GM21381 (cell line): ENCODE data around the gene PRUNE2.
"Not testable (repeated sequence)": the region's sequence is repeated elsewhere in the genome, so short reads cannot be mapped to it uniquely, and the experiment has no call there.

Source experiments
- ATAC-seq: cut with Tn5 transposase; IDR thresholded peaks from one replicate; pipeline ENCODE4 v1.9.1; 2021; ENCODE audit warnings: mild to moderate bottlenecking, moderate library complexity; ENCODE audit not compliant: unreplicated experiment

Gene PRUNE2, protein sequence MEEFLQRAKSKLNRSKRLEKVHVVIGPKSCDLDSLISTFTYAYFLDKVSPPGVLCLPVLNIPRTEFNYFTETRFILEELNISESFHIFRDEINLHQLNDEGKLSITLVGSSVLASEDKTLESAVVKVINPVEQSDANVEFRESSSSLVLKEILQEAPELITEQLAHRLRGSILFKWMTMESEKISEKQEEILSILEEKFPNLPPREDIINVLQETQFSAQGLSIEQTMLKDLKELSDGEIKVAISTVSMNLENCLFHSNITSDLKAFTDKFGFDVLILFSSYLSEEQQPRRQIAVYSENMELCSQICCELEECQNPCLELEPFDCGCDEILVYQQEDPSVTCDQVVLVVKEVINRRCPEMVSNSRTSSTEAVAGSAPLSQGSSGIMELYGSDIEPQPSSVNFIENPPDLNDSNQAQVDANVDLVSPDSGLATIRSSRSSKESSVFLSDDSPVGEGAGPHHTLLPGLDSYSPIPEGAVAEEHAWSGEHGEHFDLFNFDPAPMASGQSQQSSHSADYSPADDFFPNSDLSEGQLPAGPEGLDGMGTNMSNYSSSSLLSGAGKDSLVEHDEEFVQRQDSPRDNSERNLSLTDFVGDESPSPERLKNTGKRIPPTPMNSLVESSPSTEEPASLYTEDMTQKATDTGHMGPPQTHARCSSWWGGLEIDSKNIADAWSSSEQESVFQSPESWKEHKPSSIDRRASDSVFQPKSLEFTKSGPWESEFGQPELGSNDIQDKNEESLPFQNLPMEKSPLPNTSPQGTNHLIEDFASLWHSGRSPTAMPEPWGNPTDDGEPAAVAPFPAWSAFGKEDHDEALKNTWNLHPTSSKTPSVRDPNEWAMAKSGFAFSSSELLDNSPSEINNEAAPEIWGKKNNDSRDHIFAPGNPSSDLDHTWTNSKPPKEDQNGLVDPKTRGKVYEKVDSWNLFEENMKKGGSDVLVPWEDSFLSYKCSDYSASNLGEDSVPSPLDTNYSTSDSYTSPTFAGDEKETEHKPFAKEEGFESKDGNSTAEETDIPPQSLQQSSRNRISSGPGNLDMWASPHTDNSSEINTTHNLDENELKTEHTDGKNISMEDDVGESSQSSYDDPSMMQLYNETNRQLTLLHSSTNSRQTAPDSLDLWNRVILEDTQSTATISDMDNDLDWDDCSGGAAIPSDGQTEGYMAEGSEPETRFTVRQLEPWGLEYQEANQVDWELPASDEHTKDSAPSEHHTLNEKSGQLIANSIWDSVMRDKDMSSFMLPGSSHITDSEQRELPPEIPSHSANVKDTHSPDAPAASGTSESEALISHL (N-terminal part only)

DNA sequence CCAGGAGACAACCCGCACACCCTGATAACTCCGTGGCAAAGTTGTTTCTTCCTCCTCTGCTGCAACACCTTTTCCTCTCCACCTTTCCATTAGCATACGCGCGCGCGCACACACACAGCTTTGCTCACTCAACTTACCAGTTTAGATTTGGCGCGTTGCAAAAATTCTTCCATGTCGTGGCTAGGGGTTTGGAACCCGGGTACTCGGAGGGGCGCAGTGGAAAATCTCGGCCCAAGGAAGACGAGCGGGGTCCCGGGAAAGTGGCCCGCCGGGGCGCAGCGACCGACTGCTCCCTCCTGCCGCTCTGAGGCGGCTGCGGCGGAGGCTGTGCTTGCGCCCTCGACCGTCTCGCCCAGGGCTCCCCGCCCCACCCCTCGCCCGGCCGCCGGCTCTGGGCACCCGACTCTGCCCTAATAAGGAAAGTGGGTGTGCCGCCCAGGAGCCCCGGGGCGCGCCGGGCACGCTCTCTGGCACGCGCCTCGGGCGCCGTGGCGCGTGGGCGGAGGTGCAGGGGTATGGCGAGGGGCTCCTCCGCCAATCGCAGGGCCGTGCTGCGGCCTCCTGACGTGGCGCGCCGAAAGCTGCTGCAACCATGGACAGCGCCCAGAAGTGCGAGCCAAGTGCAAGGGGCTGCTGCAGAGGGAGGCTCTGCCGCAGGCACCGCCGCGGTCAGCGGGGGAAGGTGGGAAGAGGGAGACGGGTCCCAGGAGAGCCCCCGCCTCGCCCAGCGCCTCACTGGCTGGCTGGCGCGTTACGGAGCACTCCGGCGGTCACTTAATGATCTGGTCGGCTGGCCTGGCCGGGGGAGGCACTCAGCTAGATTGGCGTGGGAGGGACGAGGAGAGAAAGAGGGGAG lies at the start of gene PRUNE2:
PRUNE2 (minus strand) TSS at position 324 of the 856 bp plus-strand sequence; CDS start at position 173, 151 bp downstream.
- ATAC-seq = no peak

DNA sequence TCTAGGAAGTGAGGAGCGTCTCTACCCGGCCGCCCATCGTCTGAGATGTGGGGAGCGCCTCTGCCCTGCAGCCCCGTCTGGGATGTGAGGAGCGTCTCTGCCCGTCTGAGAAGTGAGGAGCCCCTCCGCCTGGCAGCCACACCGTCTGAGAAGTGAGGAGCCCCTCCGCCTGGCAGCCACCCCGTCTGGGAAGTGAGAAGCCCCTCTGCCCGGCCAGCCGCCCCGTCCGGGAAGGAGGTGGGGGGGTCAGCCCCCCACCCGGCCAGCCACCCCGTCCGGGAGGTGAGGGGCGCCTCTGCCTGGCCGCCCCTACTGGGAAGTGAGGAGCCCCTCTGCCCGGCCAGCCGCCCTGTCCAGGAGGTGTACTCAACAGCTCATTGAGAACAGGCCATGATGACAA lies 49.5 kb upstream of the PRUNE2 start:
- ATAC-seq = not testable (repeated sequence)

DNA sequence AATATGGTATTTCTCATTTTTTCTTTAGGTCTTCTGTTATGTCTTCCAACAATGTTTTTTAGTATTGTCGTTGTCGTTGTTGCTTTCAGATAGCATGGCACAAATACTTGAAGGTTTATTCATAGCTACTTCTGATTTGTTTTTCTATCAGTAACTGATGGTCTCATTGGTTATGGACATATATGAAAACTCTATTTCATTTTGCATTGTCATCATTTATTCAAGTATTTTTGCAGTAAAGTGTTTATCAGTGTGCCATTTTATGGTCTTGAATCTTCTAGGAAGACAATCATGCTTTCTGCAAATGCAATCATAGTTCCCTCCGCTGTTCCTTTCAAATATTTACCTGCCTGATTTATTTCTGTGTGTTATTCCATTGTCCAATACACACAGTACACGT lies 44.0 kb upstream of the PRUNE2 start:
- no peak for ATAC-seq

DNA sequence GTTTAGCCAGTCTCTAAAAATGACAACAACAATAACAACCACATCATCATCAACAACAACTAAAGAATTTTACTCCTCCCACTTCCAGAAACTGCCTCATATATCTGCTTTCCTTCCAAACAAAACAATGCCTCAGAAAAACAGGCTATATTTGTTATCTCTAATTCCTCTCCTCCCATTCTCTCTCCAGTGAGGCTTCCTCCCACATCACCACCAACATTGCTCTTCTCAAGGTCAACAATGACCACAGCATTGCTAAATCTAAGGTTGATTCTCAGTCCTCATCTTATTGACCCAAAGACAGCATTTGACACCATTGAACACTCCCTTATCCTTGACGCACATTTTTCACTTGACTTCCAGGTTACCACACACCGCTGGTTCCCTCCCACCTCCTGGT lies 38.1 kb upstream of the PRUNE2 start:
- ATAC-seq = no peak

DNA sequence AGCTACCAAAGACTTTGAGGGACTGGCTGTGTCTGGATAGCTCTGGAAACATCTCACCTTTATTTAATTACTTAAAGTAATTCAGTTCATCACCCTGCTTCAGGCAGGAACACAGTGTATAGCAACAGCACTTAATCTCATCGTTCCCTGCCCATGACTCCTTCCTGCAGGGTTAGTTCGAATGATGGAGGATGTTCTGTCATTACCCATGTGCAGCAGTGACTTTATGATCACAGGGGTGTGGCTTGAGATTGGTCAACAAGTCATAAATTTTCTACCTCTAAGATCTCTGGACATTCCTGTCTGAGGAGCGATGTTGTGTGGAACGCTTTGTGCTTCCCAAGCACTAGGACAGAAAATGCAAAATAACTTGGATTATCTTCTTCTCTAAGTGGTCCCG lies 37.1 kb upstream of the PRUNE2 start:
- no peak for ATAC-seq

DNA sequence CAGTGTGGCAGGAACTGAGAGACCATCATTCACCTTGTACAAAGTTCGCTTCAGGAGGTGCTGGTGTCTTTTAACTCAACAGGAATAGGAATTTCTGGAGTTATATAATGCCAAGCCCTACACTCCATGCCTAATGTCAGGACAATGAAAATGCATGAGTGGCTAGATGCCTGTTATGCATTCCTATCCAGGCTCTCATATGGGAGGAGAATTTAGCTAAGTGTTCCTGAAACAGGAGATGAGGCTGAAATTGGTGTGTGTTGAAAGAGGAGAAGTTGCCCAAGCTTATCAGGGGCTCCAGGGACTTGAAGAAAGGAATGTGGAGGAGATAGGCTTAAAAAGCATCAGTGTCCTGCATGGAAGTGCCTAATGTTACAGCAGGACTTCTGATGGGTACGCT lies 26.8 kb upstream of the PRUNE2 start:
- ATAC-seq = no peak

DNA sequence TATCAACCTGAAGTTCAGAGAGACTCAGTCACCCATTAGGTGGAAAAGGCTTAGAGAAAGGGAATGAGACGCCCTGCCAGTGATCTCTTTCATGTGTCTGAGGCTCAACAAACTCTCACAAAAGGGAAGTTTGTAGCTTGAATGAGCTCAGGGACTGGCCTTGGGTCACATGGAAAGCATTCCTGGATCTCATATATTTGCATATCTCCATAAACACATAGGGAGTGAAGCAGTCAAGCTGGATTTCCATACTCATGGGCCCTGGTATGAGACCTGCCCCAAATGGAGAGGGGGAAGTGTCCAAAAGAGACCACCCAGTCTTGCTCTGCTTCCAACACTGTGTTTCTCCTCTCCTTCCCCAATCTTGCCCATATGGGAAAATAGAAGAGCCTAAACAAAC lies 26.4 kb upstream of the PRUNE2 start:
- no peak for ATAC-seq

DNA sequence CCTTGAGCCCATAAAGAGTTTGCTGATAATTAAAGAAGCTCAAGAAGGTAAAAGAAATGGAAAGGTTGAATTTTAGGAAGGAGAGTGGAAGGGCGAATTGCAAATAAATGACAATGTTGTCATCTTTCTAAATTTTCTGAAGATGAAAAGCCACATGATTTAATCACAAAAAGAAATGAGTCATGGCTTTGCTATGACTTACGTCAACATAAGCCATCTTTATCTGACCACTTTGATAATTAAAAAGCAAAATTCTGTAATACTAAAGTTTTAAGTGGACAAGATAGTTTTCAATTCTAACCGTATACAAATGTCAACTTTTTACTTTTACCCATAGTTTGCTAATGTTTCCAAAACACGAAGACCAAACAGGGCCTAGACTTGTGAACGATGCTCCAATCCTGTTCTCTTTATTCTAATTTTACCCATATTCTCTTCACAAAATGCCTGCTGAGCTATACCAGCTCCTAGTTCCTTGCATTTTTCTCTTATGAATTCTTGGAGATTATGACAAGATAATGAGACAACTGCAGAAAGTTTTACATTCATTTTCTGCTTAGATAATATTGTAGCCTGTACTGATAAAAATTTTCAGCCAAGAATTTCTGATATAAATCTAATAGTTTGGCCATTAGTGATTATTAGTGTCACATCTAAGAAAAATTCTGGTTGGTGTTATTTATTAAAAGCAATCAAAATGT lies 21.8 kb upstream of the PRUNE2 start:
- ATAC-seq = no peak

DNA sequence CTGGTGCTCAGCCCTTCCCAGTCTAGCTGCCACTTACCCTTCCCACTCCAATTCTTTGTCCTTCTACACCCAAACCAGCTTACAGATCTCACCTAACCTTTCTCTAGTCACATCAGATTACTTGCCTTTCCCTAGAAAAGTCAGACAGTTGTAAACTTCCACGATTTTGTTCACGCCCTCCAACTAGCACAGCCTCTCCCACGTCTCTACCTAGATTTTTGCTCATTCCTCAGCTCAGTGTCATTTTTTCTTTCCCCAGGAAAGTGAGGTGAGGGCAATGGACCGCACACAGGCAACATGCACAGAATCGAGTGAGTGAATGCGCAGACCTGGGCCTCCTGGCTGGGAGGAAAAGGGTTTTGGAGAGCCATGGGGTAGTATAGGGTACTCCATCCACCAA lies 20.9 kb upstream of the PRUNE2 start:
- no peak for ATAC-seq

DNA sequence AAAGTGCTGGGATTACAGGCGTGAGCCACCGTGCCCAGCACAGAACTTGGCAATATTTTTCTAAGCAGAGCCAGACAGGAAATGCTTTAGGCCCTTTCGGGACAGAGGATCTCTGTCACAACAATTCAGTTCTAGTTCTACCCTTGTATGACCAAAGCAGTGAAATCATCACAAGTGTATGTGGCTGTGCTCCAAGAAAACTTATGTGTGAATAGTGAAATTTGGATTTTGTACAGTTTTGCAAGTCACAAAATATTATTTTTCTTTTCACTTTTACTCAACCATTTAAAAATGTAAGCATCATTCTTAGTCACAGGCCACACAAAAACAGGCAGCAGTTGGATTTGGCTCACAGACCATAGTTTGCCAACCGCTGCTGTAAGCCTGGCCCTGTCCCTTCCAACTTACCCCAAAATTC lies 20.4 kb upstream of the PRUNE2 start:
- no peak for ATAC-seq

DNA sequence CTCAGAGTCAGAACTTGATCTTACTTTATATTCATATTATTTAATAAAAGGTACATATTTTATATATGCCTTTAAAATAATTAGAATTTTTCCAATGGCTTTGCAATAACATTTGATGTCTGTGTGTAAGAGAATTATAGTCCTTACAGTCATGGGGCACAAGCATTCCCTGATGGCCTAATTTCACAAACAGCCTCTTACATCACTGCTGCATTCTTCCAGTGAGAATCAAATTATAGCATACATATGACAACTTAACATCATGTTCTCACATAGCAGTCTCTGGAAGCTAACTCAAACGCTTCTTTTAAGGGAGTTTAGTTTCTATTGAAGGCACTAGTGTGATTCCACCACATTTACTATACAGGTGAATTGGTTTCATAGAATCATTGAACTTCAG lies 15.3 kb upstream of the PRUNE2 start:
- ATAC-seq = no peak

DNA sequence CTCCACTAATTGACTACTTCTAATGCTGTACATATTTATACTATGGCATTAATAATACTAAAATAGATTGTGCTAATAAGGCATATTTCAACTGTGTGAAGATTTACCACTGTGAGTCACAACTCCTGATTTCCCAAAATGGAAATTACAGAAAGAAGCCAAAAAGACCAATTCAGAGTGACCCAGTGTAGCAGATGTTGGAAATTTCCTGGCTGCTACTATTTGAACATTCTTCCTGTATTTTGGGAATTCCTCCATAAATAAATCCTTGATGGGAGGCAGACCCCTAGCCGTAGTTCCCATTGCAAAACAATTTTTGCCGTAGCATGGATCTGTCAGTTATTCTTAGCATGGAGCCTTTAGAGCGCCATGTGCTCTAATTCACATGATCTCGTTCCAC lies 11.4 kb upstream of the PRUNE2 start:
- ATAC-seq = no peak

DNA sequence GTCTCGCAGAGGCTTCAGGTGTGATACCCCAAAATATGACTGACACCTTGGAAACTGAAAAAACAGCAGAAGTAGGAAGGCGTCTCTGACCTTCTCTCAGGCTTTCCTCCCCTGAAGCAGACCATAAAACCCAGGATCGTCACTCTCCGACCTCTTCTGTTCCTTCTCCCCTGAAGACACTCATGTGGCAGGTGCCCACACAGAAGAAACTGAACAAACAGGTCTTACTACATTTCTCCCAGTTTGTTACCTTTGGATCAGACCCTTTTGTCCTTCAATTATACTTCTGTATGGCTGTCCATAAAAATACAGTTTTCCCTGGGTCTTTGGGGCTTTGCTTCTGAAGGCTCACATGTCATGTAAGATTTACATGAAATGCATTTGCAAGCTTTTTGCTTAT lies 10.3 kb upstream of the PRUNE2 start:
- no peak for ATAC-seq

DNA sequence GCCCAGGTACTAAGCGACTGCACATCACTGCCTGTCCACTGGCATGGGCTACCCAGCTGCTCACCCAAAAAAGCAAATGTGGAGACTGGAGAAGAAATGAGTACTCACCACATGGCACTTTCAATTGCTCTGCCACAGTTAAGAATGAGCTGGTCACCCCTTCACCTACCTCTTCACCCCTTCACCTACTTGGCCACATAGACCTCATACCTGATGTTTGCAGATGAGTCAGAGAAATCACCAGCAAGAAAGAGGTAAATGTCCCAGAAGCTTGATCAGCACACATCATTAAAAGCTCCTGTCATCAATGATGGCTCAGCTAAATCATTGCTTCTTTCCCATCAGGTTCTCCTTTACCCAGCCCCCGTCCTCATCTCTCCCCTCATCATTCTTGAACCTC lies 7.6 kb upstream of the PRUNE2 start:
- ATAC-seq = no peak

DNA sequence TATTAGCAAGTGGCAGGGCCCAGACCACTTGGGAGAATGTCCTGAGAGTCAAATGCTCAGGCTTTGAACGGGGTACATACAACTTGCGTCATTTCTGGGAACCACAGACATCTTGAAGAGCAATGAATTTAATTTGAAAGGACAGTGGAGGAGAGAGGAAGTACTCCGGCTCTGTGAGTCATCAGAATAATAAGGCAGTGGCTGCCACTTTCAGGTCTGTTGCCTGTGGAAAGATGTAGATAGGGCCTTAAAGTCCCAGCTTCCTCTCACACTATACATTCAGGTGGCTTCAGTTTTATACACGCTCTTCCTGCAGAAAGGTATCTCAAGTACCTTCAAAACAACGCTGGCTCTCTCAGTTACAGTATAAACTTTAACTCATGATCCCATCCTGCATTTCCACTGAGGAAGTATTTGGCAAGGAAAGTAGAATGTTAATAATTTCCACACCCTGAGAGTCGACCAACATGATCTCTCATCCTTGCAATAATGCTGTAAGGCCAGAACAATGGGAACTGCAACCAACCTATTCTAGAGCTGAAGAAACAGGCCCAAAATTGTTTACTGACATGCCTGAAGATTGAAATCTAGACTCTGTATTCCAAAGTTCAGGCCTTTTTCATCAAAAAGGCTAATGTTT lies 6.8 kb upstream of the PRUNE2 start:
- no peak for ATAC-seq

DNA sequence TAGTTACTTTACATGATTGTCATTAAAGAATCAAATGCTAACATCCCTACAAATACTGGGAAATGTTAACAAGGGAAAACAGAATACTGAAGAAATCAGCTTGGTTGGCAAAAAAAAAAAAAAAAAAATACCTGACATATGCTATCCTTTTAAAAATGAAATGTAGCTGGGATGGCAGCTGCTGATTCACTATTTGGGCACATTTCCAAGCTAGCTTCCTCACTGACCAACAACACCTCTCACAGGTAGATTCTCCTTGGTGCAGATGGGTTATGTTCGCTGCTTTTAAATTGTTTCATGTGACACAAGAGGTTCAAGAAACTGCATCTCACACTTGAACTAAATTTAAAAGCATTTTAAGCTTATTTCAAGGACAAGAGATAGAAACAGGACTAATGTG lies 6.1 kb upstream of the PRUNE2 start:
- ATAC-seq = no peak

DNA sequence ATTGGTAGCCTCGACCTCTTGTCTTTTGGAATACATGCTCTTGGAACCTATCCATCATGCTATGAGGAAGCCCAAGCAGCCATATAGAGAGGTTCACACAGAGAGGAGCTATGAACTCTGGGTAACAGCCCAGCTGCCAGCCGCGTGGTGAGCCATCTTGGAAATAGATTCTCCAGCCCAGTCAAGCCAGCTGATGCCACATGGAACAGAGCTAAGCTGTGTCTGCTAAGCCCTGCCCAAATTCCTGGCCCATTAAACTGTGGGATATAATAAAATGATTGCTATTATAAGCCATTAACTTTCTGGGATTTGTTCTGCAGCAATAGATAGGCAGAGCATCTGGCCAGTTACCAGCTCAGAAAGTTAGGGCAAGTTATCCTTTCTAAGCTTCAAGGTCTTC lies 4.9 kb upstream of the PRUNE2 start:
- no peak for ATAC-seq

DNA sequence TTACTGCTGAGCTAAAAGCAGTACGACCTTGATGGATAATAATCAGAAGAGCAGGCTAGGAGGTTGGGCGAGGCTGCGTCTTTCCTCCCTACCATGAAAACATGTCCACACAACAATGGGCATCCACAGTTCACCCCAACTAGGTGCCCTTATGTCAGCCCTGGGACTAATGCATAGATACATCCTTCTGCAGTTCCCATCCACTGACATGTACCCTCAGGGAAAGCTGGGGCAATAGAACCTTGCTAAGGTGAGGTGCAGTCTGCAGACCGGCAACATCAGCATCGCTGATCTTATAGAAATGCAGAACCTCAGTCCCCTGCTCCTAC lies 697 bp upstream of the PRUNE2 start:
- no peak for ATAC-seq

DNA sequence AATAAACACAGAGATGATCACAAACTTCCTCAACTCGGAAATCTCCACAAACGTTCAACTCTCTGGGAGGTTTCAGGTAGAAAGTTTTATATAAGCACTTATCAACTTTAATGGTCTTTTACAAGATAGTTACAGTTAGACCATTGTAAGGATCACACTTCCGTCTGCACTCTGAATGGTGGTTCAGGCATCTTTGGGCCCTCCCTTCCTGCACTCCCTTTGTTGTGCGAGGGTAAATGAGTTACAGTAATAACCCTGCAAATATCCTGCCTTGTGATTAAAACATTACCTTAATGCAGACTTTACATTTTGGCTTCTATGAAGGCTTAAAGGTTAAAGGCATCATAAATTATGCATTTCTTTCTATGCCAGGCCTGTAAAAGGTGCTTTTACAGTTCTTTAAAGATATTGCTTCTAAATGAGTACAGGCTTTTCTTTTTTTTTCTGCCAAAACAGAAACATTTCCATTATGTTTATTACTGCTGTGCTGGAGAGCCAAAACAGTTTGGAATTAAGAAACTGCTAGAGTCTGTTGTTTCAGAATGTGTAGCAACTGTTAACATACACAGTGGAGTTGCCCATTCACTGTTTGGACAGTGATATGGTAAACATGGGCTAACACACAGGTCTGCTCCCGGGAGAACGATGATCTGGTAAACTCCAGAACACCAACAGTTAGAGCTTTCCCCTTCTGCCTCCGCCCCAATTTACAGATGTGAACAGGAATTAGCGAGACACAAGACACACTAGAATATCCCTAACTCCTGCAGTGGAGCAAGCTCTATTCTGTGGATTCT lies 1.1 kb downstream of the PRUNE2 start:
- ATAC-seq = no peak
